K562 (cell line): Measurements from ENCODE around the gene PLEKHA1. TPM values are rescaled to one million over a fixed set of nuclear protein-coding genes. Genes with fewer than 3 reads are reported as not detected.

ENCODE experiments used
- ATAC-seq: fragments of 200-7000 bp; cut with Tn5 transposase; 3 replicates; pipeline ENCODE4 v1.9.1; 2020; ENCODE audit warnings: moderate library complexity
- BruUV-seq: library from RNA; stranded (reverse); fragments of 400-500 nt; replicated peaks from 2 replicates; lab custom pipeline; 2021; lab: Mats Ljungman, UMichigan
- CTCF ChIA-PET: fragments of 300-600 bp; formaldehyde crosslinking; extraction: SDS; loops from one replicate; lab custom pipeline; 2021; ENCODE audit warnings: low intra/inter-chr PET ratio; lab: Yijun Ruan, JAX
- POLR2A ChIA-PET: fragments of 300-600, 350-650 bp; sonication (Branson Sonifier 250); formaldehyde crosslinking; extraction: SDS; loops from one replicate; lab custom pipeline; 2021; ENCODE audit warnings: antibody characterized with exemption, inconsistent platforms; lab: Yijun Ruan, JAX
- DNase-seq, 4 experiments: peaks; one replicate each; pipeline versions ENCODE4 v3.0.0 to v3.0.0-alpha.2; 2011 to 2018; ENCODE audit warnings: low spot score in 3 of 4, mixed read lengths in 3 of 4; ENCODE audit errors: extremely low read depth in 1 of 4
- FAIRE-seq: peaks from 2 replicates; lab custom pipeline; 2011; peaks lifted over from hg19 to GRCh38; lab: Jason Lieb, UNC
- H2AFZ ChIP-seq: 2 replicates; pipeline ENCODE4 v1.6.0; 2011; ENCODE audit warnings: low read depth, low read length, control low read depth, inconsistent platforms
- H3K27ac ChIP-seq: fragments of 200-600 bp; 3 replicates; pipeline ENCODE4 v1.8.0; 2011; ENCODE audit warnings: low read depth, mild to moderate bottlenecking, control low read depth, inconsistent platforms, low read length, moderate library complexity, mixed read lengths; ENCODE audit errors: extremely low read depth
- H3K27me3 ChIP-seq, 2 experiments: fragments of 300-600 bp in 1 of 2; 2 replicates in 1 of 2; 3 replicates in 1 of 2; pipeline versions ENCODE4 v1.6.0 to v1.8.0; 2011; ENCODE audit warnings: inconsistent platforms in 2 of 2, low read length in 2 of 2, mild to moderate bottlenecking in 1 of 2, mixed read lengths in 1 of 2, moderate library complexity in 1 of 2; ENCODE audit not compliant: control insufficient read depth in 2 of 2, insufficient read depth in 2 of 2
- H3K36me3 ChIP-seq: fragments of 300-600 bp; 3 replicates; pipeline ENCODE4 v1.8.0; 2011; ENCODE audit warnings: mild to moderate bottlenecking, low read length, inconsistent platforms; ENCODE audit not compliant: control insufficient read depth, insufficient read depth
- H3K4me1 ChIP-seq, 2 experiments: fragments of 200-600 bp in 1 of 2; replicated peaks in 1 of 2; 2 replicates in 1 of 2; 3 replicates in 1 of 2; pipeline versions ENCODE4 v1.5.1 to v1.8.0; 2011; ENCODE audit warnings: inconsistent platforms in 2 of 2, low read length in 2 of 2, mild to moderate bottlenecking in 1 of 2, mixed read lengths in 1 of 2, moderate library complexity in 1 of 2; ENCODE audit not compliant: control insufficient read depth in 2 of 2, insufficient read depth in 2 of 2
- H3K4me2 ChIP-seq: 2 replicates; pipeline ENCODE4 v1.6.1; 2011; ENCODE audit warnings: low read length, control low read depth, inconsistent platforms, mixed read lengths; ENCODE audit not compliant: insufficient read depth
- H3K4me3 ChIP-seq: fragments of 200-600 bp; sonication (generic), shearing (Covaris generic); 2 replicates; pipeline ENCODE4 v1.5.1; 2016; ENCODE audit warnings: control low read depth, inconsistent platforms
- H3K79me2 ChIP-seq: fragments of 200-600 bp; 3 replicates; pipeline ENCODE4 v1.8.0; 2011; ENCODE audit warnings: low read length, inconsistent platforms; ENCODE audit not compliant: control insufficient read depth, insufficient read depth
- H3K9ac ChIP-seq, 2 experiments: 2 replicates each; pipeline versions ENCODE4 v1.6.0 to v1.6.1; 2011; ENCODE audit warnings: low read depth in 2 of 2, low read length in 2 of 2, control low read depth in 1 of 2, inconsistent platforms in 1 of 2, mild to moderate bottlenecking in 1 of 2, mixed read lengths in 1 of 2; ENCODE audit not compliant: insufficient read depth in 1 of 2
- H3K9me1 ChIP-seq: one replicate; pipeline ENCODE4 v1.6.0; 2011; ENCODE audit warnings: inconsistent platforms, mild to moderate bottlenecking, low read length, moderate library complexity; ENCODE audit not compliant: control insufficient read depth, insufficient read depth
- H3K9me3 ChIP-seq: replicated peaks from 2 replicates; pipeline ENCODE4 v1.5.1; 2011; ENCODE audit warnings: low read depth, low read length, inconsistent platforms; ENCODE audit not compliant: control insufficient read depth, insufficient read depth
- H4K20me1 ChIP-seq: replicated peaks from 2 replicates; pipeline ENCODE4 v1.6.1; 2011; ENCODE audit warnings: low read length, inconsistent platforms, mixed read lengths; ENCODE audit not compliant: control insufficient read depth, insufficient read depth
- BCOR ChIP-seq: fragments of 450-650 bp; IDR thresholded peaks from 2 replicates; pipeline ENCODE4 v1.6.1; 2016
- BRF1 ChIP-seq: IDR thresholded peaks from 3 replicates; pipeline ENCODE4 v1.6.1; 2011; ENCODE audit warnings: borderline replicate concordance, mild to moderate bottlenecking; ENCODE audit not compliant: insufficient read length; ENCODE audit errors: extremely low read depth
- FOSL1 ChIP-seq: fragments of 200-800 bp; sonication (Bioruptor generic); conservative IDR thresholded peaks from 2 replicates; pipeline ENCODE4 v1.6.1; 2016; ENCODE audit warnings: missing genetic modification characterization, missing compliant biosample characterization
- KHSRP ChIP-seq: fragments of 450-650 bp; IDR thresholded peaks from 2 replicates; pipeline ENCODE4 v1.6.1; 2017
- KLF6 ChIP-seq: fragments of 250-450 bp; sonication (Bioruptor Pico); IDR thresholded peaks from 2 replicates; pipeline ENCODE4 v1.4.0; 2020; ENCODE audit warnings: mild to moderate bottlenecking, moderate library complexity, borderline replicate concordance
- MEIS2 ChIP-seq: fragments of 450-650 bp; IDR thresholded peaks from 2 replicates; pipeline ENCODE4 v1.6.1; 2014; ENCODE audit warnings: mild to moderate bottlenecking; ENCODE audit not compliant: partially characterized antibody
- TFE3 ChIP-seq: fragments of 450-650 bp; formaldehyde crosslinking; IDR thresholded peaks from 2 replicates; pipeline ENCODE4 v1.4.0; 2020; ENCODE audit warnings: mild to moderate bottlenecking, mixed read lengths
- ZNF766 ChIP-seq: fragments of 200-800 bp; sonication (Bioruptor generic); conservative IDR thresholded peaks from 2 replicates; pipeline ENCODE4 v1.6.1; 2016; ENCODE audit warnings: missing genetic modification characterization, missing compliant biosample characterization
- WGBS: fragments of 100-300 bp; shearing (Covaris generic); methylation state at CpG from one replicate; pipeline ENCODE4 v1.1.6; 2016; ENCODE audit warnings: low coverage, mixed read lengths; ENCODE audit not compliant: insufficient coverage; ENCODE audit errors: missing lambda C conversion rate; 5-methylcytosine and 5-hydroxymethylcytosine counted together
- in situ Hi-C: fragments of 300-500 bp; cut with MboI; formaldehyde crosslinking; loops from 4 replicates; pipeline ENCODE4 v1.15.0; 2018; ENCODE audit warnings: inconsistent platforms, mixed read lengths
- intact Hi-C: fragments of 100-400 bp; cut with micrococcal nuclease; formaldehyde crosslinking; loops from 2 replicates; pipeline ENCODE4 v1.14.2; 2022
- polyA plus RNA-seq, 8 experiments: library from polyadenylated mRNA; depleted of rRNA in 4 of 8; stranded (reverse) in 5 of 8; unstranded in 3 of 8; fragments of >200 nt; fragmentation: Nextera tagmentation in 2 of 8; fragmentation: Illumina TruSeq in 1 of 8; extraction: Ambion mirVana in 2 of 8; extraction: Trizol in 1 of 8; gene quantifications; 2 replicates each; pipeline versions ENCODE4 v1.2.1 to v1.2.3, GENCODE V29; 2011 to 2014; ENCODE audit warnings: inconsistent platforms in 1 of 8, missing spikeins in 1 of 8
- total RNA-seq, 7 experiments: library from RNA; depleted of rRNA in 6 of 7; stranded (reverse); fragments of >200 nt in 6 of 7; fragmentation: Illumina TruSeq in 2 of 7; extraction: Trizol in 2 of 7; gene quantifications; 2 replicates each; pipeline versions ENCODE4 v1.2.1 to v1.2.3, GENCODE V29; 2011 to 2021; ENCODE audit warnings: low replicate concordance in 1 of 7
- TF ChIP-seq, protein P1 (sequence below): fragments of 150-350 bp; conservative IDR thresholded peaks from 2 replicates; pipeline ENCODE4 v1.6.1; 2014; ENCODE audit warnings: low read length
- TF ChIP-seq, protein P2 (sequence below), 2 experiments: fragments of 250-450 bp in 1 of 2; fragments of 450-650 bp in 1 of 2; sonication (Bioruptor Pico) in 1 of 2; IDR thresholded peaks; 2 replicates each; pipeline versions ENCODE4 v1.6.1 to v1.8.0; 2016 to 2021; ENCODE audit warnings: mild to moderate bottlenecking in 2 of 2, moderate library complexity in 2 of 2, missing compliant biosample characterization in 1 of 2, missing genetic modification characterization in 1 of 2

PLEKHA1 gene
- total and polyA plus RNA-seq, 9 of the 15 experiments (the other 6 are each of a cell fraction or from before 2014, with no cell fraction given), result 0.05 to 4.7 (median 1.0) TPM

GRCh38 chr10:122333037-122333436 is 41.5 kb upstream of the PLEKHA1 start (continued):
- TF ChIP-seq, protein P1, sequence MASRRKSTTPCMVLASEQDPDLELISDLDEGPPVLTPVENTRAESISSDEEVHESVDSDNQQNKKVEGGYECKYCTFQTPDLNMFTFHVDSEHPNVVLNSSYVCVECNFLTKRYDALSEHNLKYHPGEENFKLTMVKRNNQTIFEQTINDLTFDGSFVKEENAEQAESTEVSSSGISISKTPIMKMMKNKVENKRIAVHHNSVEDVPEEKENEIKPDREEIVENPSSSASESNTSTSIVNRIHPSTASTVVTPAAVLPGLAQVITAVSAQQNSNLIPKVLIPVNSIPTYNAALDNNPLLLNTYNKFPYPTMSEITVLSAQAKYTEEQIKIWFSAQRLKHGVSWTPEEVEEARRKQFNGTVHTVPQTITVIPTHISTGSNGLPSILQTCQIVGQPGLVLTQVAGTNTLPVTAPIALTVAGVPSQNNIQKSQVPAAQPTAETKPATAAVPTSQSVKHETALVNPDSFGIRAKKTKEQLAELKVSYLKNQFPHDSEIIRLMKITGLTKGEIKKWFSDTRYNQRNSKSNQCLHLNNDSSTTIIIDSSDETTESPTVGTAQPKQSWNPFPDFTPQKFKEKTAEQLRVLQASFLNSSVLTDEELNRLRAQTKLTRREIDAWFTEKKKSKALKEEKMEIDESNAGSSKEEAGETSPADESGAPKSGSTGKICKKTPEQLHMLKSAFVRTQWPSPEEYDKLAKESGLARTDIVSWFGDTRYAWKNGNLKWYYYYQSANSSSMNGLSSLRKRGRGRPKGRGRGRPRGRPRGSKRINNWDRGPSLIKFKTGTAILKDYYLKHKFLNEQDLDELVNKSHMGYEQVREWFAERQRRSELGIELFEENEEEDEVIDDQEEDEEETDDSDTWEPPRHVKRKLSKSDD, result no peak
- TF ChIP-seq FOSL1 (tag) (no peak), KHSRP (no peak), TFE3 (CRISPR knock-in tag) (no peak), KLF6 (CRISPR knock-in tag) (no peak), BRF1 (no peak), MEIS2 (no peak)

DNA sequence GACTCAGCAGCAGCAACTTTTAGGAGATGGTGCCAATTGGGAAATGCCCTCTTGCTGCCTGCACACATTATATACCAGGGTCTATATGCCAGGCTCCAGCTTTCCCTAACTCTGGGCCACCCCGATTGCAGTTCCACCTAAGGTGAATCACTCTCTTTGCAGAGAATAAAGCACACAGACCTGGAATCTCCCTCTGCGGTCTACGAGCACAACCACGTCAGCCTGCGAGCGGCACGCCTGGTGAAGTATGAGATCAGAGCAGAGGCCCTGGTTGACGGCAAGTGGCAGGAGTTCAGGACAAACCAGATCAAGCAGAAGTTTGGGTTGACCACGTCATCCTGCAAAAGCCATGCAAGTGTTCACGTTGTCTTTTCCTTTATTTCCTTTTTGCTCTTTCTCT is 38.2 kb upstream of the PLEKHA1 start:
- H3K27ac ChIP-seq, result no peak overlapping the region
- POLR2A ChIA-PET, result no interaction called here
- CTCF ChIA-PET, result no interaction called here
- H3K79me2 ChIP-seq, result no peaks in the 10 kb centered on the region
- FAIRE-seq, result no peak
- in situ Hi-C loops, result no loop called here
- no peaks in the 10 kb centered on the region; the same call in 1 of the 2 replicates for H4K20me1 ChIP-seq
- H3K9me3 ChIP-seq, result no peaks in the 10 kb centered on the region
- 0% methylated on average over 10 of the region's 10 CpGs for WGBS
- BruUV-seq, result no TSS peak
- H3K4me3 ChIP-seq, result no peak overlapping the region
- H3K9ac ChIP-seq, result no peak overlapping the region
- intact Hi-C loops, result no loop called here
- H2AFZ ChIP-seq, result no peak overlapping the region
- no peaks in the 10 kb centered on the region for H3K36me3 ChIP-seq
- H3K4me2 ChIP-seq, result no peak overlapping the region
- TF ChIP-seq, protein P2, sequence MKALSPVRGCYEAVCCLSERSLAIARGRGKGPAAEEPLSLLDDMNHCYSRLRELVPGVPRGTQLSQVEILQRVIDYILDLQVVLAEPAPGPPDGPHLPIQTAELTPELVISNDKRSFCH (CRISPR knock-in tag; IDR thresholded peaks at IDR 0.05), result no peak
- TF ChIP-seq, protein P2 (tag; IDR thresholded peaks at IDR 0.05), result no peak
- TF ChIP-seq BCOR (no peak), ZNF766 (CRISPR knock-in tag) (no peak)
- H3K27me3 ChIP-seq, result peaks cover 0 to 8% of the 10 kb centered on the region in 2 experiments; a peak in 1 of 5 replicates
- H3K4me1 ChIP-seq, result no peaks in the 10 kb centered on the region
- DNase-seq, result no peak
- no peaks in the 10 kb centered on the region for H3K9me1 ChIP-seq
- ATAC-seq, result no peak
